ENCODE measurements around the gene WSB1. TPM values are rescaled to one million over a fixed set of nuclear protein-coding genes. Genes with fewer than 3 reads are reported as not detected.
A peak's percentile ranks its signal among the peaks of the same experiment; 100 is the strongest.

Gene WSB1
- total and polyA plus RNA-seq, 9 of the 15 experiments (the other 6 are each of a cell fraction or from before 2014, with no cell fraction given) = 22.8 to 229 (median 81.1) TPM

GRCh38 chr17:27353461-27354050 is 59.6 kb downstream of the WSB1 start (continued):
- TF ChIP-seq E2F5 (CRISPR knock-in tag; IDR thresholded peaks at IDR 0.05) = no peak
- TF ChIP-seq ZNF740 (CRISPR knock-in tag; IDR thresholded peaks at IDR 0.05) = no peak
- no peak for TF ChIP-seq ZNF740 (tag; IDR thresholded peaks at IDR 0.05)
- TF ChIP-seq GABPB2 (CRISPR knock-in tag; conservative IDR thresholded peaks at IDR 0.05) = no peak
- TF ChIP-seq NR3C1 (CRISPR knock-in tag; IDR thresholded peaks at IDR 0.05) = no peak
- no peak for TF ChIP-seq PRMT5 (CRISPR knock-in tag; IDR thresholded peaks at IDR 0.05)
- no peak for TF ChIP-seq CEBPB (tag; IDR thresholded peaks at IDR 0.05)
- no peak for TF ChIP-seq TAF15 (IDR thresholded peaks at IDR 0.05; ENCODE audit: low read depth, low read length)
- TF ChIP-seq ZNF121 (CRISPR knock-in tag; conservative IDR thresholded peaks at IDR 0.05) = no peak; the same call in 1 of the 2 replicates
- no peak for TF ChIP-seq HSF4 (CRISPR knock-in tag; IDR thresholded peaks at IDR 0.05; ENCODE audit: borderline replicate concordance)
- TF ChIP-seq NCOR1 (IDR thresholded peaks at IDR 0.05) = peak; percentile 65
- no peak for TF ChIP-seq EWSR1 (IDR thresholded peaks at IDR 0.05; ENCODE audit: borderline replicate concordance, low read depth, partially characterized antibody)
- TF ChIP-seq ZNF655 (CRISPR knock-in tag; IDR thresholded peaks at IDR 0.05) = no peak
- peak; percentile 56; the same call in 1 of the 2 replicates for TF ChIP-seq POLR2AphosphoS2 (IDR thresholded peaks at IDR 0.05; ENCODE audit: low read length)
- peak; percentile 75 for TF ChIP-seq GABPA (tag; conservative IDR thresholded peaks at IDR 0.05; ENCODE audit: low read depth)
- TF ChIP-seq TEAD1 (CRISPR knock-in tag; IDR thresholded peaks at IDR 0.05) = no peak
- TF ChIP-seq EHMT2 (IDR thresholded peaks at IDR 0.05) = peak; percentile 16; the same call in 1 of the 2 replicates
